ENCODE measurements around the gene KRTAP5-1.
"Not testable (repeated sequence)": the region's sequence is repeated elsewhere in the genome, so short reads cannot be mapped to it uniquely, and the experiment has no call there.

KRTAP5-1 gene

GRCh38 chr11:1584661-1585370, at the start of gene KRTAP5-1:
Gene KRTAP5-1, minus strand, starts transcription at chr11:1585283. Its CDS starts 34 bp downstream, at chr11:1585249.
- not testable (repeated sequence) for DNase-seq (ENCODE audit: low spot score)

DNA sequence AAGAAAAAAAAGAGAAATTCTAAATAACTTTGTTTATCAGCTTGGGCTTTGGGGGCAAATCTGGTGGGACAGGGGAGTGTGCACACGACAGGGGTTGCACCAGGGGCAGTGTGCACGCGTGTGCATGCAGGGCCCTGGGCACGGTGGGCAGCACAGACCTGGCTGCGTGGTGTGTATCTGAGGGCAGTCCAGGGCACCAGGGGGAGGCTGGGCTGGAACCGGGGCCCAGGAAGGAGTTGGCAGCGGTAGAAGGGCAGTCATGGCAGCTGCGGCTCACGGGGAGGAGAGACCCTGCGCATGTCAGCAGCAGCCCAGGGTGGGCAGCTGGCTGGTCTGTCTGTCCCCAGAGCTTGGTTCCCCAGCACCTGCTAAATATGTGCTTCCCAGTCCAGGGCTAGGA, 48.8 kb upstream of the KRTAP5-1 start:
- no peak for DNase-seq (ENCODE audit: low spot score)

- DNase-seq (ENCODE audit: low spot score) = no peak
These were observed 47.1 kb upstream of the KRTAP5-1 start for GRCh38 chr11:1632053-1632714.

DNA sequence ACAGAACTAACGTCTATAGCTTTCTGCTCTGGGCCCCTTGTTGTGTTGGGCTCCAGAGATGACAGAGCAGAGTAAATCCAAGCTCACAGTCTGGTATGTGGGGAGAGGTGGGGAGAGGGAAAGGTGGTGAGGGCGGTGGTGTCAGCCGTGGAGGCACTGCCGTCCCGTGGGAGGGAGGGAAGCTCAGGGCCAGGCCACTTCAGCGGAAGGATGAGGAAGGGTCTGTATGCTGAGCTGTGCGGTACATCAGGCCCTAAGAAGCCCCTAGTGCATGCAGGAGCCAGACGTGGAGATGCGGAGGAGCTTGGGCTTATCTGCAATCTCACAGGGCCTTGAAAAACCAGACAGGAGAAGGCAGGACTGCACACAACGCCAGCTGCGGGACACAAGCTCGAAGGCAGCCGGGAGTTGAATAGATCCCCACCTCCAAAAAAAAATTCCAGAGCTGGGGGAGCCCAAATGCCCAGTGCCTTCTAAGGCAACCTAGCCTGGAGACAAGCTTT, 46.0 kb upstream of the KRTAP5-1 start:
- DNase-seq (ENCODE audit: low spot score) = no peak

DNA sequence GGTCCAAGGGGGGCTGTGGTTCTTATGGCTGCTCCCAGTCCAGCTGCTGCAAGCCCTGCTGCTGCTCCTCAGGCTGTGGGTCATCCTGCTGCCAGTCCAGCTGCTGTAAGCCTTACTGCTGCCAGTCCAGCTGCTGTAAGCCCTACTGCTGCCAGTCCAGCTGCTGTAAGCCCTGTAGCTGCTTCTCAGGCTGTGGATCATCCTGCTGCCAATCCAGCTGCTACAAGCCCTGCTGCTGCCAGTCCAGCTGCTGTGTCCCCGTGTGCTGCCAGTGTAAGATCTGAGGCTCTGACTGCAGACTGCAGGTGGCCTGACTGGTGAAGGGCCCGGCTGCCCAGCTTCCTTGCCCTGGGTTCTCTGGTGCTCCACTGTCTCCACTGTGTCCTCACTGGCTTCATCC, 45.2 kb upstream of the KRTAP5-1 start:
- DNase-seq (ENCODE audit: low spot score) = no peak

- no peak for DNase-seq (ENCODE audit: low spot score)
These were observed 44.5 kb upstream of the KRTAP5-1 start, which contains the start of gene KRTAP5-5 for GRCh38 chr11:1629326-1630185. Gene KRTAP5-5, plus strand, starts transcription at chr11:1629775. Its CDS starts 66 bp downstream, at chr11:1629841.

- DNase-seq (ENCODE audit: low spot score) = peak; percentile 89
These were observed 43.6 kb upstream of the KRTAP5-1 start for GRCh38 chr11:1628506-1629325.

DNA sequence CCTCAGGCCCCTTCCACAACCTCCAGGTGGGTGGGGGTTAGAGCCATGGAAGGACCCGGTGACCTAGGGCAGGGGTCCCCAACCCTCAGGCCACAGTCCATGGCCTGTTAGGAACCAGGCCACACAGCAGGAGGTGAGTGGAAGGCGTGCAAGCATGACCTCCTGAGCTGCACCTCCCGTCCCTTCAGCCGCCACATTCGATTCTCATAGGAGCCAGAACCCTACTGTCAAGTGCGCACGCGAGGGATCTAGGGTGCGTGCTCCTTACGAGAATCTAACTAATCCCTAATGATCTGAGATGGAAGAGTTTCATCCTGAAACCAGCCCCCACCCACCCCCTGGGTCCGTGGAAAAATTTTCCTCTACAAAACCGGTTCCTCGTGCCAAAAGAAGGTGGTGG, 40.5 kb upstream of the KRTAP5-1 start:
- DNase-seq (ENCODE audit: low spot score) = no peak

DNA sequence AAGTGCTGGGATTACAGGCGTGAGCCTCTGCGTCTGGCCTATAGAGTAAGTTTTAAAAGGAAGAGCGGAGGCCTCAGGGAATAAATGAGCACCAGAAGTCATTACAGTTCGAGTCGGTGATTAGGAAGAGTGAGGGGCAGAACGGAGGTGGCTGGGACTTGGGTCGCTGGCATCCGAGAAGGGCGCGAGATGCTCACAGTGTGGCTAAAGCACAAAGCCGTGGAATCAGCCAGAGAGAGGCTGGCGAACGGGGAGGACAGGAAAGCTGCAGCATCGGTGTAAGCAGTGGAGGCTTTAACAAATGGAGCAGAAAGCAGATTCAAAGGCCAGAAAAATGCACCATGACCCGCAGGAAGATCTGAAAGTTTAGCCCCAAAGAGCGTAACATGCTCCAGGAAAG, 39.5 kb upstream of the KRTAP5-1 start:
- DNase-seq (ENCODE audit: low spot score) = no peak

DNA sequence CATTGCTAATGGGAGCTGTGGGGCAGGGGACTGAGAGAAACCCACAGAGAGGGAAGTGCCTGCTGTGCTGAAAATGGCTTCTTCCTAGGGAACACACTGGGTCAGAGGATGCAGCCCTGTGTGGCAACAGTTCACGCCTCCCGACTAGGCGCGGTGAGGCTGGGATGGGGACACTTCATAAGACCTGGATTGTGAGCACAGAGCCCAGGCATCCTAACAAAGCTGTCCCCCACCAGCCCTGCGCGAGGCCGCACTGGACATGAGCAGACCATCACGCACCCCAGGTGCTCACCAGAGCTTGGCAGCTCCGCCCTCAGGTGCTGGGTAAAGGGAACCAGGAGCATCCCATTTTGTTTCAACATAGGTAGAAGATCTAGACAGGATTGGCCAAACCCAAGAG, 38.6 kb upstream of the KRTAP5-1 start:
- no peak for DNase-seq (ENCODE audit: low spot score)

DNA sequence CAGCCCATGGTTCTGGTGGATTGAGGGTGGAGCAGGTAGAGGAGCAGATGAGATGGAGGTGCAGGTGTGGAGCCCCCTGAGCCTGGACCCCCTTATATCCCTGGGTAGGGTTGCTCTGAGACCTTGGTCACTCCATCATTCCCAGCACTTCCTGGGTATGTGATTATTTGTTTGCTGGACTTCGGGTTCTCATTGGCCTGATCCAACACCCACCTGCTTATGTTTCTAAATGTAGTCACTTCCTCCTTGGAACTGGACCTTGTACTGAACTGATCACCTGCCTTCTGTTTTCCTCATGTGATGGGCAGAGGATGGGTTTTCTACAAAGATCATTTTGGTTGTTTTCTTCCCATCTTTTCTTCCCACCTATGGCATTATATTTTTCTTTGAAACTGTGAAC, 37.0 kb upstream of the KRTAP5-1 start, which contains the start of gene KRTAP5-4:
TSS of gene KRTAP5-4 (minus strand) at position 53 of the 400 bp plus-strand sequence. CDS start at position 8, 45 bp downstream.
- no peak for DNase-seq (ENCODE audit: low spot score)

DNA sequence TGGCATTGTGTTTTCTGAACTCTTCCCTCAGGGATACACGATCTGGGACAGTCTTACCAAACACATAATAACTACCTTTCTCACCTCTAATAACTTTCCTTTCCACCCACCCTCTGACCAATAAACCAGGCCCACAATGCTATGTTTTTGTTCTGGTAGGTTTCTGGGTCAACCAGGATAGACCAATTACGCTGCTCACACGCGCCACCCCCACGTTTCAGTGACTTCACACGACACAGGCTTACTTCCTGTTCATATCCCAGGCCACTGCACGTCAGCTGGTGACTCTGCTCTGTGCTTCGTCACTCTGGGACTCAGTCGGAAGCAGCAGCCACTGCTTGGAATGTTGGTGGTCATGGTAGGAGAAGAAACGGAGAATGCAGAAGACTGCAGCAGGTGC, 34.4 kb upstream of the KRTAP5-1 start:
- DNase-seq (ENCODE audit: low spot score) = no peak

GRCh38 chr11:1618231-1618630, 33.1 kb upstream of the KRTAP5-1 start:
- DNase-seq (ENCODE audit: low spot score) = no peak

DNA sequence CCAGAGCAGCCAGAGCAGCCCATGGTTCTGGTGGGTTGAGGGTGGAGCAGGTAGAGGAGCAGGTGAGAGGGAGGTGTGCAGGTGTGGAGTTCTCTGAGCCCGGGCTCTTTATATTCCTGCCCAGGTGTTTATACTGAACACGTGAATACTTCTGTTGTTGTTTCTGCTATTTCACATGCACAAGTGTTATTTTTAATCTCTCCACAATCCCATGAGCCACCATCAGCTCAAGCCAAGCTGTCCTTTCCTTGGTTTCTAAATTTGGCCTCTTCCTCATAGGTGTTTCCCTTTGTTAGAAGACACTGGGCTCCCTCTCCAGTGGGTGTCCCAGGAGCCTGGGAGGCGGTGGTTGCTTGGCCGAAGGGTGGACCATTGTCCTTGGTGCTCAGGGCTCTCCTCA, 23.3 kb upstream of the KRTAP5-1 start, which contains the start of gene KRTAP5-3:
TSS of gene KRTAP5-3 (minus strand) at position 101 of the 400 bp plus-strand sequence. CDS start at position 23, 78 bp downstream.
- DNase-seq (ENCODE audit: low spot score) = no peak

DNA sequence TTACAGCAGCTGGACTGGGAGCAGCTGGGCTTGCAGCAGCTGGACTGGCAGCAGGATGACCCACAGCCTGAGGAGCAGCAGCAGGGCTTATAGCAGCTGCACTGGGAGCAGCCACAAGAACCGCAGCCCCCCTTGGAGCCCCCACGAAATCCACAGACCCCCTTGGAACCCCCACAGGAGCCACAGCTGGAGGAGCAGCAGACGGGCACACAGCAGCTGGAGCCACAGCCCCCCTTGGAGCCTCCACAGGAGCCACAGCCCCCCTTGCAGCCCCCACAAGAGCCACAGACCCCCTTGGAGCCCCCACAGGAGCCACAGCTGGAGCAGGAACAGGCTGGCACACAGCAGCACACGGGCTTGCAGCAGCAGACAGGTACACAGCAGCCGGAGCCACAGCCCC, 22.8 kb upstream of the KRTAP5-1 start:
- DNase-seq (ENCODE audit: low spot score) = not testable (repeated sequence)

DNA sequence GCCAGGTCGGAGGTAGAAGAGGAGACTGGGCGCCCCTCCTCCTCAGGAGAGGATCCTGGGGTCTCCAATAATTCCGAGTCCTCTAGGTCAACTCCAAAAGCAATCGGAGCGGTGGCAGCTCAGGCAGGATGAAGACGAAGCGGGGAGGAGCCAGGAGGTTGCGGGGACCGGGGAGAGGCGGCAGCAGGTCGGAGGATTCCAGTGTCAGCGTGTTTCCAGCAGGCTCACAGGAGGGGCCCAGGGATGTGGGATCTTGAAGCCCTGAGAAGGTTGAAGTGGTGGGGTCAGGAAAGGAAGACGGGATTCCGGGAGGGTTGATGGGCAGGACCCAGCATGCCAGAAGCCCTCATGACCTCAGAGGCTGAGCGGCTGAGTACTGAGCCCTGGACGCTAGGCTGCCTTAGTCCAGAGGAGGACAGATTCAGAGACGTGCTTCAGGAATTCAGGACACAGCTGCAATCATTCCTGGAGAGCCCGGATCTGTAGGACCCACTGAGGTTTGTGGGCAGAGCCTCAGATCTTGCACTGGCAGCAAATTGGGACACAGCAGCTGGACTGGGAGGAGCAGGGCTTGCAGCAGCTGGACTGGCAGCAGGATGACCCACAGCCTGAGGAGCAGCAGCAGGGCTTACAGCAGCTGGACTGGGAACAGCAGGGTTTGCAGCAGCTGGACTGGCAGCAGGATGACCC, 22.2 kb upstream of the KRTAP5-1 start:
- not testable (repeated sequence) for DNase-seq (ENCODE audit: low spot score)

DNA sequence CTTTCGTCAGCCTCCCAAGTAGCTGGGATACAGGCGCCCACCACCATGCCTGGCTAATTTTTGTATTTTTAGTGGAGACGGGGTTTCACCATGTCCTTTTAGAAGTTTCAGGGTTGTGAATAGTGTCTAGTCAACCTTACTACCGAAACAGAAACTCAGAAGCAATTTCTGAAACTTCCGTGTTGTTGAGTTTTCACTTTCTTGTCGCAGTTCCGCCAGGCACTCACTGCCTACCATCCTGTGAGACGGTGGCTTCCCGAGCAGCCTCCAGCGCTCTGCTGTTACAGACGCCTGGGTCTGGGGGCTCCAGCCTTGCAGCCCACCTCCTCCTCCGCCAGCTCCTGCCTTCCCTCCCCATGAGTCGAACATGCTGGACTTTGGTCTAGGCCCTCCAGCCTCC, 20.8 kb upstream of the KRTAP5-1 start:
- DNase-seq (ENCODE audit: low spot score) = not testable (repeated sequence)

GRCh38 chr11:1604711-1605110, 19.6 kb upstream of the KRTAP5-1 start:
- no peak for DNase-seq (ENCODE audit: low spot score)

- no peak for DNase-seq (ENCODE audit: low spot score)
These were observed 19.1 kb upstream of the KRTAP5-1 start for GRCh38 chr11:1604181-1604580.

DNA sequence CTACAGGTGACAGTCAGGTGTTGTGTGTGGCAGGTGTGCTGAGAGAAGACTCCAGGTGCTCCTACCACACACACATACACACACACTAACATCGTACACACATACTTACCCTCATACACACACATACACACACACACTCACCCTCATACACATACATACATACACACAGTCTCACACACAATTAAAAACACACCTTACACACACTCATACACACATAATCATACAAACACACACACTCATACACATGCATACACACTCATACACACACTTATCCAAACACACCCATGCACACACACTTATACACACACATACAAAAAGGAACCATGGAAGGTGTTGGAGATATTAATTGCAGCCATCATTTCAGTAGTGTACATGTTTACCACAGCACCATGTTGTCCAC, 18.5 kb upstream of the KRTAP5-1 start:
- no peak for DNase-seq (ENCODE audit: low spot score)

- not testable (repeated sequence) for DNase-seq (ENCODE audit: low spot score)
These were observed 16.6 kb upstream of the KRTAP5-1 start for GRCh38 chr11:1601663-1602062.
